Caco-2 (cell line): Measurements from ENCODE around the gene FGF11. TPM values are rescaled to one million over a fixed set of nuclear protein-coding genes. Genes with fewer than 3 reads are reported as not detected.
A peak's percentile ranks its signal among the peaks of the same experiment; 100 is the strongest.

Experiments
- BruUV-seq: library from RNA; stranded (reverse); fragments of 400-500 nt; replicated peaks from 2 replicates; lab custom pipeline; 2021; lab: Mats Ljungman, UMichigan
- CTCF ChIA-PET: fragments of 300-600 bp; sonication (Branson Sonifier 250); formaldehyde crosslinking; loops from one replicate; lab custom pipeline; 2022; ENCODE audit warnings: antibody characterized with exemption; lab: Charles Lee
- POLR2A ChIA-PET: fragments of 300-600 bp; sonication (Branson Sonifier 250); formaldehyde crosslinking; loops from one replicate; lab custom pipeline; 2022; ENCODE audit warnings: antibody characterized with exemption; lab: Charles Lee
- DNase-seq, 2 experiments: peaks; one replicate each; pipeline versions ENCODE4 v3.0.0 to v3.0.0-alpha.2; 2020 to 2022
- H3K27me3 ChIP-seq: replicated peaks from 2 replicates; pipeline ENCODE4 v1.6.0; 2011; ENCODE audit warnings: low read length; ENCODE audit not compliant: control insufficient read depth, insufficient read depth
- H3K36me3 ChIP-seq: 2 replicates; pipeline ENCODE4 v1.5.1; 2011; ENCODE audit warnings: low read length; ENCODE audit not compliant: control insufficient read depth, insufficient read depth
- H3K4me1 ChIP-seq: fragments of 250-450 bp; sonication (Bioruptor Pico); 2 replicates; pipeline ENCODE4 v1.5.1; 2020; ENCODE audit warnings: mild to moderate bottlenecking
- H3K4me3 ChIP-seq: 2 replicates; pipeline ENCODE4 v1.5.1; 2011; ENCODE audit warnings: low read depth, mild to moderate bottlenecking, control low read depth, low read length
- H3K9me3 ChIP-seq: fragments of 250-450 bp; sonication (Bioruptor Pico); 2 replicates; pipeline ENCODE4 v1.5.1; 2020; ENCODE audit warnings: mild to moderate bottlenecking, moderate library complexity
- H3K27ac Mint-ChIP-seq: one replicate; pipeline ENCODE4 v1.8.0; 2022; ENCODE audit warnings: mixed read lengths; ENCODE audit not compliant: unreplicated experiment
- H3K27me3 Mint-ChIP-seq: one replicate; pipeline ENCODE4 v1.8.0; 2022; ENCODE audit warnings: mixed read lengths; ENCODE audit not compliant: insufficient read depth, unreplicated experiment
- H3K36me3 Mint-ChIP-seq: one replicate; pipeline ENCODE4 v1.8.0; 2022; ENCODE audit warnings: mild to moderate bottlenecking, mixed read lengths; ENCODE audit not compliant: insufficient read depth, unreplicated experiment
- H3K4me1 Mint-ChIP-seq: one replicate; pipeline ENCODE4 v1.8.0; 2022; ENCODE audit warnings: low read depth, mixed read lengths; ENCODE audit not compliant: unreplicated experiment
- H3K4me3 Mint-ChIP-seq: one replicate; pipeline ENCODE4 v1.8.0; 2022; ENCODE audit warnings: mild to moderate bottlenecking, moderate library complexity, mixed read lengths; ENCODE audit not compliant: unreplicated experiment
- H3K9me3 Mint-ChIP-seq: one replicate; pipeline ENCODE4 v1.8.0; 2022; ENCODE audit warnings: mixed read lengths; ENCODE audit not compliant: unreplicated experiment
- CTCF ChIP-seq, 2 experiments: fragments of 200-600 bp in 1 of 2; IDR thresholded peaks; 1 replicate in 1 of 2; 2 replicates in 1 of 2; pipeline versions ENCODE4 v1.5.1 to v1.8.0; 2011 to 2022; ENCODE audit warnings: antibody characterized with exemption in 1 of 2, control low read depth in 1 of 2, inconsistent platforms in 1 of 2, low read depth in 1 of 2, low read length in 1 of 2, mild to moderate bottlenecking in 1 of 2, moderate library complexity in 1 of 2; ENCODE audit not compliant: insufficient read depth in 1 of 2, severe bottlenecking in 1 of 2, unreplicated experiment in 1 of 2
- intact Hi-C: fragments of 100-400 bp; cut with micrococcal nuclease; formaldehyde crosslinking; loops from one replicate; pipeline ENCODE4 v1.10.0; 2022; ENCODE audit not compliant: unreplicated experiment
- total RNA-seq: library from RNA; stranded (reverse); gene quantifications from 2 replicates; pipeline ENCODE4 v1.2.3, GENCODE V29; 2022

FGF11 gene
- total RNA-seq, 1 experiment from 2014 or later = 0.91 TPM

- Mint-ChIP-seq H3K36me3 (peaks cover 6% of the 10 kb centered on the region), H3K4me3 (peak overlapping the region; percentile 29), H3K27ac (no peak overlapping the region), H3K4me1 (peaks cover 8% of the 10 kb centered on the region), H3K27me3 (no peaks in the 10 kb centered on the region), H3K9me3 (no peaks in the 10 kb centered on the region)
- Histone ChIP-seq H3K4me1 (no peaks in the 10 kb centered on the region), H3K9me3 (no peaks in the 10 kb centered on the region), H3K4me3 (no peak overlapping the region), H3K27me3 (no peaks in the 10 kb centered on the region), H3K36me3 (no peaks in the 10 kb centered on the region)
- TF ChIP-seq CTCF (IDR thresholded peaks at IDR 0.05; ENCODE audit: insufficient read depth in 1 of 2, low read depth in 1 of 2, low read length in 1 of 2, severe bottlenecking in 1 of 2, unreplicated experiment in 1 of 2) = no peak
- no TSS peak for BruUV-seq
- intact Hi-C loops = no loop called here
- DNase-seq = no peak
- CTCF ChIA-PET = interaction anchor here (0.6 kb wide), 1 partner anchor 29 kb away, joined by 3 read pairs; no protein-coding TSS in a partner anchor
- POLR2A ChIA-PET = interaction anchor here (0.5 kb wide), 1 partner anchor 8 kb away, joined by 5 read pairs; no protein-coding TSS in a partner anchor
Observed at GRCh38 chr17:7407082-7407481, 32.2 kb upstream of the FGF11 start.

GRCh38 chr17:7407485-7408251, 31.6 kb upstream of the FGF11 start, which contains the start of gene NLGN2:
Gene NLGN2 (plus strand): TSS chr17:7407845. CDS start chr17:7408256, 411 bp downstream.
- no peak for TF ChIP-seq CTCF (IDR thresholded peaks at IDR 0.05; ENCODE audit: insufficient read depth in 1 of 2, low read depth in 1 of 2, low read length in 1 of 2, severe bottlenecking in 1 of 2, unreplicated experiment in 1 of 2)
- H3K4me1 Mint-ChIP-seq = peaks cover 8% of the 10 kb centered on the region
- Histone ChIP-seq H3K4me3 (no peak within 1 kb of the TSS), H3K9me3 (no peaks in the 10 kb centered on the region), H3K4me1 (no peaks in the 10 kb centered on the region), H3K27me3 (no peaks in the 10 kb centered on the region), H3K36me3 (no peaks in the 10 kb centered on the region)
- intact Hi-C loops = no loop called here
- peak within 1 kb of the TSS; percentile 29 for H3K4me3 Mint-ChIP-seq
- DNase-seq = no peak
- peaks cover 6% of the 10 kb centered on the region for H3K36me3 Mint-ChIP-seq
- ChIA-PET POLR2A (interaction anchor here (0.5 kb wide), 1 partner anchor 9 kb away, joined by 5 read pairs; no protein-coding TSS in a partner anchor), CTCF (interaction anchor here (0.6 kb wide), 1 partner anchor 29 kb away, joined by 3 read pairs; no protein-coding TSS in a partner anchor)
- H3K9me3 Mint-ChIP-seq = no peaks in the 10 kb centered on the region
- no TSS peak for BruUV-seq
- H3K27me3 Mint-ChIP-seq = no peaks in the 10 kb centered on the region
- H3K27ac Mint-ChIP-seq = no peak within 1 kb of the TSS

- Mint-ChIP-seq H3K9me3 (no peaks in the 10 kb centered on the region), H3K27me3 (no peaks in the 10 kb centered on the region), H3K36me3 (peaks cover 6% of the 10 kb centered on the region), H3K27ac (no peak overlapping the region), H3K4me1 (peaks cover 8% of the 10 kb centered on the region), H3K4me3 (no peak overlapping the region)
- Histone ChIP-seq H3K27me3 (no peaks in the 10 kb centered on the region), H3K4me1 (no peaks in the 10 kb centered on the region), H3K36me3 (no peaks in the 10 kb centered on the region), H3K4me3 (no peak overlapping the region), H3K9me3 (no peaks in the 10 kb centered on the region)
- no TSS peak for BruUV-seq
- no peak for DNase-seq
- no peak for TF ChIP-seq CTCF (IDR thresholded peaks at IDR 0.05; ENCODE audit: insufficient read depth in 1 of 2, low read depth in 1 of 2, low read length in 1 of 2, severe bottlenecking in 1 of 2, unreplicated experiment in 1 of 2)
- intact Hi-C loops = no loop called here
- POLR2A ChIA-PET = no interaction called here
- CTCF ChIA-PET = no interaction called here
Observed at GRCh38 chr17:7408252-7408727, 31.0 kb upstream of the FGF11 start.
